Retinal pigment epithelial cell (primary cell): ENCODE results near the gene VPS37C.

Source experiments
- DNase-seq: peaks from one replicate; pipeline ENCODE4 v3.0.0-alpha.2; 2010; ENCODE audit warnings: low read depth
- H3K4me3 ChIP-seq: 2 replicates; pipeline ENCODE4 v1.5.1; 2011; ENCODE audit warnings: mild to moderate bottlenecking, low read length, control low read depth, moderate library complexity
- CTCF ChIP-seq: conservative IDR thresholded peaks from 2 replicates; pipeline ENCODE4 v1.5.1; 2011; ENCODE audit warnings: low read depth, low read length, control low read depth, inconsistent platforms

VPS37C gene

DNA sequence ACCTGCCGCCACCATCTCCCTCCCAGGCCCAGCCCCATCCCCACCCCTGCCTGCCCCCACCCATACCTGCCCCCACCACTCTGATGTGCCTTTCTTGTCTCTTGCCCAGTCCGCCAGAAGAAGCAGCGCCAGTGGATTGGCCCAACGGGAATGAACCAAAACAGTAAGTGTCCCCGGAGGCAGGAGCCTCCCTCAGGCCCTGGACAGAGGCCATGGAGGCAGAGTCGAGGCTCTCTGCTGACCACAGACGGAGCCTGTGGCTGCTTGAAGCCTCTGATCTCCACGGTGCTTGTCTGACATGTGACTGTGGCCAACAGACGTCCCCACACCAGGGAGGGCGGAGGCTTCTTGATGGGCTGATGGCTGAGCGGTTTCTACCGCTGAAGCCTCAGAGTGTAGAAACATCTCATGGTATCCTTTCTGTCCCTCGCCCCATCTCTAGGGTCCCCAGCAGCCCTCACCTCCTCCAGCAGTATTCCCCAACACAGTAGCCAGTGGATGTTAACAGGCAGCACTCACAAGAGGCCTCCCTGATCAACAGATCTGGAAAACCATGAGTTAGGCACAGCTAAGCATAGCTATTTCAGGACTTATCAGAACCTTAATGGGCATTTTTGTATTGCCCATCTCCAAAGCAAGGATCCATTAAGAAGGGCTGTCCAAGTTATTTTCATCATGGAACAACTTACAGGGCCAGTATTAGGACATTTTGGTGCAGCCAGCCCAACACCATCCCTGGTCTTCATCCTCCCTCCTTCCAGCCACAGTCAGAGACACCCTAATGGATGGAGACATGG, 37.3 kb downstream of the VPS37C start:
- no peak for DNase-seq
- TF ChIP-seq CTCF: no peak
- H3K4me3 ChIP-seq: no peak overlapping the region

DNA sequence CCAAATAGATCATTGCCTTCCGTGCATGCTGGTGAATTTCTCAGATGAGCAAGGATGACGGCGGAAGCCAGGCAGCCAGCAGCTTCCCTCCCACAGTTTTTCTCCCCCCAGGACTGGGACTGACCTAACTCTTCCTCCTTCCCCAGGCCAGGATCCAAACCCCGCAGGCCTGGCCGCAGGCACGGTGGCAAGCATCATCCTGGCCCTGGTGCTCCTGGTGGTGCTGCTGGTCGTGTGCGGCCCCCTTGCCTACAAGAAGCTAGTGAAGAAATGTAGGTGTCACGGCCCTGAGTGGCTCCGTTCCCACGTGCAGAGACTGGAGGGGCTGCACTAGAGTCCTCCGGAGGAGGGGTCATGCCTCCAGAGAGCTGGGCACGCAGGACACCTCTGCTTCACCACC, 38.5 kb downstream of the VPS37C start:
- DNase-seq: no peak
- H3K4me3 ChIP-seq: no peak overlapping the region
- TF ChIP-seq CTCF: no peak

DNA sequence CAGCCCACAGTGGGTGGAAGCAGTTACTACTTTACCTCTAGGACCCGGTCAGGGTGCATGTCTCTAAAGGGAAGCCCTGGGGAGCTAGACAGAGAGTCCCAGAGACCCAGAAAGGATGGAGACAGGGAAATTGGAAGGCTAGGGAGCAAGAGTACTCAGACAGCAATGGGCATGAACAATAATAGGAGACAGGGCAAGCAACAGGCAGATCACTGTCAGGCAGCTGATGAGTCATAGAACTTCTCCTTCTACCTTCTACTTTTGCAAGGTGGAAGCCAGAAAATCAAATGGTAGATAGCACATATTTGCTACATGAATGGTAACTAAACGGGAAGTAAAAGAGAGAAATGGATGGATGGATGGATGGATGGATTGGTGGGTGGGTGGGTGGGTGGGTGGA, 39.3 kb downstream of the VPS37C start:
- DNase-seq: no peak
- no peak overlapping the region for H3K4me3 ChIP-seq
- TF ChIP-seq CTCF: no peak

DNA sequence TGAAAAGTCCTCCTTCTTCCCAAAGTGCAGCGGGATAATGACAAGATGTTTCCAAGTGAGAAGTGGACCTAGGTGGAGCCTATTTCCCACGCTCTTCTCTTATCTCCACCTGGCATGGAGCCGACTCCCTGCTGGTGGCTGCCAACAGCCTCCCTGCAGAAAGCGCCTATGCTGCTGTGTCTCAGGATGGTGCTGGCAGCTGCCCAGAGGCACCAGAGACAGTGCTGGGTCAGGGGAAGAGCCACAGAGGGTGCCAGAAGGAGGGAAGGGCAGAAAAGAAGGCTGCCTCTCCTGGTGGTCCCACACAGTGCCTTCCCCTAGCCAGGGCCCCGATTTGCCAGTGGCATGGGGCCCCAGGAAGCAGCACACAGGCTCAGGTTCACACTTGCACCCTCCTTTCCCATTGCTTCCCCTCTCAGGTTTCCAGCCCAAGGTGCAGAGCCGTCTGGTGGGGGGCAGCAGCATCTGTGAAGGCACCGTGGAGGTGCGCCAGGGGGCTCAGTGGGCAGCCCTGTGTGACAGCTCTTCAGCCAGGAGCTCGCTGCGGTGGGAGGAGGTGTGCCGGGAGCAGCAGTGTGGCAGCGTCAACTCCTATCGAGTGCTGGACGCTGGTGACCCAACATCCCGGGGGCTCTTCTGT, 39.9 kb downstream of the VPS37C start:
- DNase-seq: no peak
- no peak for TF ChIP-seq CTCF
- no peak overlapping the region for H3K4me3 ChIP-seq

GRCh38 chr11:61120706-61121191, 40.5 kb downstream of the VPS37C start:
- TF ChIP-seq CTCF: no peak
- peak; percentile 11 for DNase-seq
- H3K4me3 ChIP-seq: no peak overlapping the region

DNA sequence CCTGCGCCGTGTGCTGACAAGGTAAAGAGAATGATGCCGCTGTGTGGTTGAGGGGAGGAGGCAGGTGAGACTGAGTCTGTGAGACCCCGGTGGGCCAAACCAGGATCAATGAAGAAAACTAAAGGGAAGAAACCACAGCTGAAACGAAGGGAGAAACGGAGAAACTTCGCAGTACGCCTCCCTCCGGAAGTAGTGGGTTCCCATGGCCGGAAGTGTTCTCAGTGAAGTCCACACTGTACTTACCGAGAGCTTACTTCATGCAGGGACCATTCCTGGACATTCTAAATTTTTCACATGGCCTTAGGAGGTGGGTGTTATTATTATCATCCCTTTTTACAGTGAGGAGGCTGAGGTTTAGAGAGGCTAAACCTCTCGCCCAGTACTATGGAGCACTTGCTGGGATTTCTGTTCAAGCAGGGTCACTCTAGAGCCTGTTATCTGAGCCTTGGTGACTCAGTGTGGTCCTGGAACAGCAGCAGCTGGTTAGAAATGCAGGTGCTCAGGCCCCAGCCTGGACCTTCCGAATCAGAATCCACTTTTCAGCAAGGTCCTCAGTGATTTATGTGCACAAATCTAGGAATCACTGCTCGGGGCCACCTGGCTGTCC, 41.0 kb downstream of the VPS37C start:
- H3K4me3 ChIP-seq: no peak overlapping the region
- DNase-seq: no peak
- TF ChIP-seq CTCF: no peak
